H1 (cell line): ENCODE data around the gene BCL2.

Source experiments
- BACH1 ChIP-seq: IDR thresholded peaks from 2 replicates; pipeline ENCODE4 v1.6.1; 2012; ENCODE audit warnings: low read length, improper control_type of control experiment
- BCL11A ChIP-seq, 2 experiments: IDR thresholded peaks; one replicate each; pipeline ENCODE4 v1.6.1; 2011; ENCODE audit warnings: low read depth in 2 of 2, low read length in 2 of 2, mild to moderate bottlenecking in 2 of 2
- BRCA1 ChIP-seq: IDR thresholded peaks from 2 replicates; pipeline ENCODE4 v1.6.1; 2012; ENCODE audit warnings: low read depth, low read length, improper control_type of control experiment
- EGR1 ChIP-seq: IDR thresholded peaks from 2 replicates; pipeline ENCODE4 v1.6.1; 2011; ENCODE audit warnings: low read depth, low read length, borderline replicate concordance
- EP300 ChIP-seq, 2 experiments: IDR thresholded peaks; 1 replicate in 1 of 2; 2 replicates in 1 of 2; pipeline ENCODE4 v1.6.1; 2011 to 2012; ENCODE audit warnings: low read depth in 2 of 2, low read length in 2 of 2, mild to moderate bottlenecking in 2 of 2, borderline replicate concordance in 1 of 2, inconsistent platforms in 1 of 2, moderate library complexity in 1 of 2
- GTF2F1 ChIP-seq: IDR thresholded peaks from 2 replicates; pipeline ENCODE4 v1.6.1; 2012; ENCODE audit warnings: low read depth, low read length, improper control_type of control experiment, borderline replicate concordance
- MAFK ChIP-seq: IDR thresholded peaks from 2 replicates; pipeline ENCODE4 v1.6.1; 2012; ENCODE audit warnings: low read depth, mild to moderate bottlenecking, improper control_type of control experiment, low read length
- POLR2A ChIP-seq, 2 experiments: IDR thresholded peaks; 1 replicate in 1 of 2; 2 replicates in 1 of 2; pipeline ENCODE4 v1.6.1; 2011; ENCODE audit warnings: low read depth in 2 of 2, low read length in 2 of 2, mild to moderate bottlenecking in 2 of 2; ENCODE audit errors: control extremely low read depth in 1 of 2
- RAD21 ChIP-seq, 2 experiments: IDR thresholded peaks in 1 of 2; conservative IDR thresholded peaks in 1 of 2; 2 replicates each; pipeline ENCODE4 v1.6.1; 2011; ENCODE audit warnings: low read depth in 2 of 2, low read length in 2 of 2, improper control_type of control experiment in 1 of 2, inconsistent platforms in 1 of 2, mild to moderate bottlenecking in 1 of 2, moderate library complexity in 1 of 2
- RNF2 ChIP-seq: fragments of 200-900, 300-1000 bp; sonication (generic); IDR thresholded peaks from 2 replicates; pipeline ENCODE4 v1.7.1; 2016; ENCODE audit warnings: borderline replicate concordance, low read depth, mild to moderate bottlenecking, antibody characterized with exemption, low read length; ENCODE audit not compliant: poor library complexity, severe bottlenecking; ENCODE audit errors: missing control alignments
- SRF ChIP-seq: IDR thresholded peaks from 2 replicates; pipeline ENCODE4 v1.6.1; 2011; ENCODE audit warnings: mild to moderate bottlenecking, low read depth, low read length, moderate library complexity
- TCF12 ChIP-seq: IDR thresholded peaks from 2 replicates; pipeline ENCODE4 v1.6.1; 2011; ENCODE audit warnings: low read depth, mild to moderate bottlenecking, low read length
- TF ChIP-seq, protein P1 (sequence below), 3 experiments: IDR thresholded peaks; 1 replicate in 2 of 3; 2 replicates in 1 of 3; pipeline versions ENCODE4 v1.5.1 to v1.6.1; 2011; ENCODE audit warnings: low read length in 3 of 3, mild to moderate bottlenecking in 3 of 3, inconsistent platforms in 2 of 3, low read depth in 1 of 3, moderate library complexity in 1 of 3; ENCODE audit not compliant: insufficient read depth in 1 of 3; ENCODE audit errors: control extremely low read depth in 1 of 3

DNA sequence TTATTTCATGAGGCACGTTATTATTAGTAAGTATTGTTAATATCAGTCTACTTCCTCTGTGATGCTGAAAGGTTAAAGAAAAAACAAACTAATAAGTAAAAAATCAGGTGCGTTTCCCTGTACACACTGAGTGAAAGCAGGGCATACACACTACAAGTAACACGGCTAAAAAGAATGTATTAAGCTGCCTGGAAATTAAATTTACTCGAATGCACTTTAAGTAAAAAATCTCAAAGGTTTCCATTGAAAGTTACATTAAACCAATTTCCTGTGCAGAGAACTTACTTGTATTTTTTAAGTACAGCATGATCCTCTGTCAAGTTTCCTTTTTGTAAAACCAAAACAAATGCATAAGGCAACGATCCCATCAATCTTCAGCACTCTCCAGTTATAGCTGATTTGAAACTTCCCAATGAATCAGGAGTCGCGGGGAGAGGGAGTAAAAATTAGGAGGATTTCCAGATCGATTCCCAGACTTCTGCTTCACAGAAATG is 633 bp downstream of the BCL2 start:
- TF ChIP-seq MAFK (no peak), POLR2A (IDR thresholded peaks at IDR 0.05; ENCODE audit: control extremely low read depth in 1 of 2, low read depth in 2 of 2, low read length in 2 of 2) (no peak), BRCA1 (no peak), BACH1 (no peak), EGR1 (no peak), SRF (no peak), EP300 (IDR thresholded peaks at IDR 0.05; ENCODE audit: borderline replicate concordance in 1 of 2, low read depth in 2 of 2, low read length in 2 of 2) (no peak), BCL11A (IDR thresholded peaks at IDR 0.05; ENCODE audit: low read depth in 2 of 2, low read length in 2 of 2) (no peak), GTF2F1 (no peak), TCF12 (no peak), RAD21 (IDR thresholded peaks at IDR 0.05 in 1 of 2, conservative IDR thresholded peaks at IDR 0.05 in 1 of 2; ENCODE audit: low read depth in 2 of 2, low read length in 2 of 2) (no peak), RNF2 (no peak)
- TF ChIP-seq, protein P1, sequence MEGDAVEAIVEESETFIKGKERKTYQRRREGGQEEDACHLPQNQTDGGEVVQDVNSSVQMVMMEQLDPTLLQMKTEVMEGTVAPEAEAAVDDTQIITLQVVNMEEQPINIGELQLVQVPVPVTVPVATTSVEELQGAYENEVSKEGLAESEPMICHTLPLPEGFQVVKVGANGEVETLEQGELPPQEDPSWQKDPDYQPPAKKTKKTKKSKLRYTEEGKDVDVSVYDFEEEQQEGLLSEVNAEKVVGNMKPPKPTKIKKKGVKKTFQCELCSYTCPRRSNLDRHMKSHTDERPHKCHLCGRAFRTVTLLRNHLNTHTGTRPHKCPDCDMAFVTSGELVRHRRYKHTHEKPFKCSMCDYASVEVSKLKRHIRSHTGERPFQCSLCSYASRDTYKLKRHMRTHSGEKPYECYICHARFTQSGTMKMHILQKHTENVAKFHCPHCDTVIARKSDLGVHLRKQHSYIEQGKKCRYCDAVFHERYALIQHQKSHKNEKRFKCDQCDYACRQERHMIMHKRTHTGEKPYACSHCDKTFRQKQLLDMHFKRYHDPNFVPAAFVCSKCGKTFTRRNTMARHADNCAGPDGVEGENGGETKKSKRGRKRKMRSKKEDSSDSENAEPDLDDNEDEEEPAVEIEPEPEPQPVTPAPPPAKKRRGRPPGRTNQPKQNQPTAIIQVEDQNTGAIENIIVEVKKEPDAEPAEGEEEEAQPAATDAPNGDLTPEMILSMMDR (IDR thresholded peaks at IDR 0.05; ENCODE audit: control extremely low read depth in 1 of 3, insufficient read depth in 1 of 3, low read depth in 1 of 3, low read length in 3 of 3), result no peak
